Subcutaneous adipose tissue (tissue), 4 donors: Measurements from ENCODE around the gene FCHSD2. TPM values are rescaled to one million over a fixed set of nuclear protein-coding genes. Genes with fewer than 3 reads are reported as not detected.

Experiments
- CTCF ChIP-seq: fragments of 450-650 bp; IDR thresholded peaks from one replicate; pipeline ENCODE4 v1.5.1; 2016; ENCODE audit warnings: low read depth, mild to moderate bottlenecking, control low read depth, antibody characterized with exemption, moderate library complexity
- total RNA-seq, 4 donors: library from RNA; depleted of rRNA; stranded (reverse); fragments of >200 nt; gene quantifications; one replicate each; pipeline ENCODE4 v1.1.0, GENCODE V29; 2016

Gene FCHSD2
- total RNA-seq, 4 donors from 2014 or later = 26.2 to 34.7 (median 30.0) TPM

- TF ChIP-seq CTCF = no peak
Measured at GRCh38 chr11:73011126-73011817, 130.8 kb downstream of the FCHSD2 start.

GRCh38 chr11:73009972-73010371 is 132.1 kb downstream of the FCHSD2 start:
- no peak for TF ChIP-seq CTCF

- no peak for TF ChIP-seq CTCF
Measured at GRCh38 chr11:73004088-73004487, 138.0 kb downstream of the FCHSD2 start.

GRCh38 chr11:73003088-73003487 is 139.0 kb downstream of the FCHSD2 start:
- TF ChIP-seq CTCF = no peak

- TF ChIP-seq CTCF = no peak
Measured at GRCh38 chr11:73002214-73002613, 139.9 kb downstream of the FCHSD2 start.

- no peak for TF ChIP-seq CTCF
Measured at GRCh38 chr11:73001615-73002014, 140.5 kb downstream of the FCHSD2 start.

GRCh38 chr11:72998676-72999075 is 143.4 kb downstream of the FCHSD2 start:
- TF ChIP-seq CTCF = no peak
